Neural cell (in vitro differentiated cells): ENCODE data around the gene TOM1L1. TPM values are rescaled to one million over a fixed set of nuclear protein-coding genes. Genes with fewer than 3 reads are reported as not detected.

Source experiments
- H2AFZ ChIP-seq: fragments of 200-600, 300-800 bp; sonication (generic), shearing (Covaris generic); 2 replicates; pipeline ENCODE4 v1.6.0; 2014; ENCODE audit warnings: low read depth, mild to moderate bottlenecking, antibody characterized with exemption, low read length, moderate library complexity
- H3F3A ChIP-seq: fragments of 200-600 bp; shearing (Covaris generic); 2 replicates; pipeline ENCODE4 v1.6.1; 2016; ENCODE audit warnings: mild to moderate bottlenecking, moderate library complexity, mixed read lengths, antibody characterized with exemption, low read length; ENCODE audit not compliant: insufficient read depth, poor library complexity, severe bottlenecking
- H3K27ac ChIP-seq: fragments of 200-600, 300-800 bp; sonication (generic), shearing (Covaris generic); 2 replicates; pipeline ENCODE4 v1.5.1; 2014; ENCODE audit warnings: mild to moderate bottlenecking, low read length, moderate library complexity
- H3K27me3 ChIP-seq: fragments of 300-800, 200-600 bp; sonication (generic), shearing (Covaris generic); 2 replicates; pipeline ENCODE4 v1.6.0; 2014; ENCODE audit warnings: mild to moderate bottlenecking, low read depth, low read length, moderate library complexity; ENCODE audit not compliant: insufficient read depth
- H3K36me3 ChIP-seq: fragments of 300-800, 200-600 bp; sonication (generic), shearing (Covaris generic); 2 replicates; pipeline ENCODE4 v1.5.1; 2014; ENCODE audit warnings: mild to moderate bottlenecking, antibody characterized with exemption, low read length, moderate library complexity; ENCODE audit not compliant: insufficient read depth
- H3K4me2 ChIP-seq: fragments of 300-800, 200-600 bp; sonication (generic), shearing (Covaris generic); 2 replicates; pipeline ENCODE4 v1.6.0; 2014; ENCODE audit warnings: mild to moderate bottlenecking, low read length
- H3K4me3 ChIP-seq: fragments of 300-800, 200-600 bp; sonication (generic), shearing (Covaris generic); 2 replicates; pipeline ENCODE4 v1.5.1; 2014; ENCODE audit warnings: mild to moderate bottlenecking, low read length, moderate library complexity
- H3K79me2 ChIP-seq: fragments of 200-600 bp; shearing (Covaris generic); replicated peaks from 2 replicates; pipeline ENCODE4 v1.6.0; 2014; ENCODE audit warnings: mild to moderate bottlenecking, low read length, moderate library complexity; ENCODE audit not compliant: insufficient read depth
- H3K9ac ChIP-seq: fragments of 300-800, 200-600 bp; sonication (generic), shearing (Covaris generic); 2 replicates; pipeline ENCODE4 v1.6.1; 2016; ENCODE audit warnings: mild to moderate bottlenecking, low read length, mixed read lengths
- H3K9me2 ChIP-seq: fragments of 200-600 bp; shearing (Covaris generic); 2 replicates; pipeline ENCODE4 v1.6.1; 2016; ENCODE audit warnings: mild to moderate bottlenecking, low read length, mixed read lengths; ENCODE audit not compliant: insufficient read depth
- H3K9me3 ChIP-seq: fragments of 200-600, 300-800 bp; sonication (generic), shearing (Covaris generic); 2 replicates; pipeline ENCODE4 v1.6.1; 2016; ENCODE audit warnings: mild to moderate bottlenecking, mixed run types, low read length, moderate library complexity, mixed read lengths
- H4K20me1 ChIP-seq: fragments of 200-600 bp; shearing (Covaris generic); 2 replicates; pipeline ENCODE4 v1.6.1; 2016; ENCODE audit warnings: mild to moderate bottlenecking, mixed run types; ENCODE audit not compliant: insufficient read depth
- CTCF ChIP-seq: fragments of 450-650 bp; IDR thresholded peaks from 2 replicates; pipeline ENCODE4 v1.5.1; 2014; ENCODE audit warnings: antibody characterized with exemption, mild to moderate bottlenecking, moderate library complexity; ENCODE audit not compliant: poor library complexity, severe bottlenecking
- EP300 ChIP-seq: fragments of 450-650 bp; conservative IDR thresholded peaks from 2 replicates; pipeline ENCODE4 v1.6.1; 2014; ENCODE audit warnings: antibody characterized with exemption, mild to moderate bottlenecking, moderate library complexity; ENCODE audit not compliant: poor library complexity, severe bottlenecking
- EZH2 ChIP-seq: fragments of 200-600, 300-800 bp; shearing (Covaris generic), sonication (generic); IDR thresholded peaks from 2 replicates; pipeline ENCODE4 v1.6.1; 2014; ENCODE audit warnings: antibody characterized with exemption, low read length, borderline replicate concordance, mild to moderate bottlenecking; ENCODE audit not compliant: insufficient read depth, poor library complexity, severe bottlenecking
- MXI1 ChIP-seq: fragments of 450-650 bp; conservative IDR thresholded peaks from 2 replicates; pipeline ENCODE4 v1.6.1; 2014; ENCODE audit warnings: antibody characterized with exemption, mild to moderate bottlenecking; ENCODE audit not compliant: poor library complexity, severe bottlenecking
- POLR2AphosphoS5 ChIP-seq: IDR thresholded peaks from 2 replicates; pipeline ENCODE4 v1.6.1; 2012
- RAD21 ChIP-seq: fragments of 450-650 bp; conservative IDR thresholded peaks from 2 replicates; pipeline ENCODE4 v1.6.1; 2014; ENCODE audit warnings: antibody characterized with exemption, mild to moderate bottlenecking, moderate library complexity
- REST ChIP-seq: IDR thresholded peaks from 2 replicates; pipeline ENCODE4 v1.6.1; 2012; ENCODE audit warnings: borderline replicate concordance
- SMC3 ChIP-seq: fragments of 450-650 bp; conservative IDR thresholded peaks from 2 replicates; pipeline ENCODE4 v1.6.1; 2014; ENCODE audit warnings: antibody characterized with exemption, mild to moderate bottlenecking, moderate library complexity; ENCODE audit not compliant: poor library complexity
- TAF1 ChIP-seq: IDR thresholded peaks from 2 replicates; pipeline ENCODE4 v1.6.1; 2012; ENCODE audit warnings: low read depth
- polyA plus RNA-seq: library from polyadenylated mRNA; depleted of rRNA; stranded (reverse); fragments of >200 nt; gene quantifications from 2 replicates; pipeline ENCODE4 v1.2.3, GENCODE V29; 2014

Gene TOM1L1
- polyA plus RNA-seq, 1 donor from 2014 or later, result 13.6 TPM

DNA sequence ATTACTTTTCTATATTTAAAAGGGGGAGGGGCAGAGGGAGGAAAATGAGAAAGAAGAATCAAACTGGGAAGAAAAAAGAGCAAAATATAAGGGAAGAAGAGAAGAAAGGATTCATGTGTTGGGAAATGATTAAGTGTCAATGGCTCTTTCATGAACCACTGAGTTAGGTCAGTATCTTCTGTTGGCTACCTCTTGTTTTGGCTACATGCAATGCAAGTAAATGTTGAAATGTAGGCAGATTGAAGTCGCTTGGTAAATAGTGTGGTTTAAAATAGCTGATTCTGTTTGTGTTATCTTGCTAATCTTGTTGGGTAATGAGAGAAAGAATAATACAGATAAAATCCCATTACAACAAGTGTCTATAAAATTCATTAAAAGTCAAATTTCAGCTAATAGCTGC is 40.6 kb downstream of the TOM1L1 start:
- H2AFZ ChIP-seq, result no peak overlapping the region
- H3F3A ChIP-seq, result no peaks in the 10 kb centered on the region
- no peak overlapping the region for H3K4me2 ChIP-seq
- H3K4me3 ChIP-seq, result no peak overlapping the region
- no peaks in the 10 kb centered on the region for H3K36me3 ChIP-seq
- H3K27ac ChIP-seq, result no peak overlapping the region
- no peaks in the 10 kb centered on the region for H4K20me1 ChIP-seq
- no peak overlapping the region for H3K9ac ChIP-seq
- no peaks in the 10 kb centered on the region for H3K27me3 ChIP-seq
- H3K9me3 ChIP-seq, result no peaks in the 10 kb centered on the region
- TF ChIP-seq EP300 (no peak), TAF1 (no peak), REST (no peak), MXI1 (no peak), EZH2 (no peak), RAD21 (no peak), CTCF (no peak), POLR2AphosphoS5 (no peak), SMC3 (no peak)
- no peaks in the 10 kb centered on the region for H3K9me2 ChIP-seq
- no peaks in the 10 kb centered on the region for H3K79me2 ChIP-seq

DNA sequence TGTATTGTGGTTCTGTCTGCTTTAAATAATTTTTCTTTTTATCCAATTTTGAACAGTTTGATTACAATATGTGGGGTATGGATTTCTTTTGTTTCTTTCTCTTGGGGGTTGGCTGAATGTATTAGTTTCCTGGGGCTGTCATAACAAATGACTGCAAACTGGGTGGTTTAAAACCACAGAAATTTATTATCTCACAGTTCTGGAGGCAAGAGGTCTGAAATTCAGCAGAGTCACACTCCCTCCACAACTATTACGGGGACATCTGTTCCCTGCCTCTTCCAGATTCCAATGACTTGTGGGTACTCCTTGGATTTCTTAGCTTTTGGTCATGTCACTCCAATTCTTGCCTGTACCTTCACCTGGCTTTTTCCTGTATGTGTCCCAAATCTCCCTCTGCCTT is 44.1 kb downstream of the TOM1L1 start:
- H3K27ac ChIP-seq, result no peak overlapping the region
- no peaks in the 10 kb centered on the region for H4K20me1 ChIP-seq
- H3K36me3 ChIP-seq, result no peaks in the 10 kb centered on the region
- H3K79me2 ChIP-seq, result no peaks in the 10 kb centered on the region
- no peaks in the 10 kb centered on the region for H3F3A ChIP-seq
- no peak overlapping the region for H3K9ac ChIP-seq
- H3K27me3 ChIP-seq, result no peaks in the 10 kb centered on the region
- no peak overlapping the region for H3K4me3 ChIP-seq
- H3K4me2 ChIP-seq, result no peak overlapping the region
- H2AFZ ChIP-seq, result no peak overlapping the region
- H3K9me2 ChIP-seq, result no peaks in the 10 kb centered on the region
- TF ChIP-seq EZH2 (no peak), SMC3 (no peak), CTCF (no peak), RAD21 (no peak), EP300 (no peak), REST (no peak), MXI1 (no peak), POLR2AphosphoS5 (no peak)
- H3K9me3 ChIP-seq, result no peaks in the 10 kb centered on the region
